OCI-LY7 (cell line): ENCODE measurements around the gene MMP24OS.

Experiments used
- CTCF ChIP-seq: fragments of 200-600 bp; sonication (generic); conservative IDR thresholded peaks from 2 replicates; pipeline ENCODE4 v1.5.1; 2014; ENCODE audit warnings: mild to moderate bottlenecking, antibody characterized with exemption, low read length, moderate library complexity, mixed read lengths
- EZH2phosphoT487 ChIP-seq: fragments of 200-600 bp; sonication (generic); IDR thresholded peaks from 2 replicates; pipeline ENCODE4 v1.6.1; 2018; ENCODE audit warnings: low read depth, borderline replicate concordance, mild to moderate bottlenecking, mixed run types, antibody characterized with exemption, low read length, moderate library complexity, mixed read lengths

DNA sequence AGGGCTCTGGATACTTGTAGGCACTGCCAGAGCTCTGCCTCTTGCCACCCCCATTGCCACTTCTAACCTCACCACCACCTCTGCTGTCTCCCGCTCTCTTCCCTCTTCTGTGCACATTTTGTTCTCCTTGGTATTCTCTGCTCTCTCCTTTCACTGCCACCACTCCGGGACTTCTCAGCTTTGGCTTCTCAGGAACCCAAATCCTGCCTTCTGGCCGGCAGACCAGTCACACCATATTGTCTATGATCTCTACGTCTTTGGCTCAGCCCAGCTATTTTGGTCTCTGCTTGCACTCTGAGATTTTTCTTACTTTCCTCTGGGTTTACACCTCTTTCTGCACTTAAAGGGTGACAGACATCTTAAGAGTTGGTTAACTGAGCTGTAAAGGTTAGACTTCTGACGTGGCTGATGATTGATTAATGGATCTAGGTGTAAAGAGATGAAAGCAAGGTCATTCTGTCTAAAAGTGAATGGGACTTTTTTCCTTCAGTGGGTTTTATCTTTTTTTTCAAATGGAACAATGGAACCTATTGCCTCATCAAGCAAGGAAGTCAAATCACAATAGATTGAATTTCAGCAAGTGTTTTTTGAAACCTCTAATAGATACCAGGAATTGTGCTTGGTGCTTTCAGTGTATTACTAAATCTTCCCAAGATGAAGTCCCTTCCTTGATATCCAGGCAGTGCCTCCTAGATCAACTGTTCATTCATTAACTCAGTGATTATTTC lies 37.7 kb downstream of the MMP24OS start:
- TF ChIP-seq CTCF (no peak), EZH2phosphoT487 (no peak)
